Pulmonary artery endothelial cell (primary cell): ENCODE measurements around the gene P4HB. TPM values are rescaled to one million over a fixed set of nuclear protein-coding genes. Genes with fewer than 3 reads are reported as not detected.

Experiments used
- DNase-seq: peaks from one replicate; pipeline ENCODE4 v3.0.0-alpha.2; 2011; ENCODE audit warnings: low read depth, low spot score
- total RNA-seq: library from RNA; depleted of rRNA; stranded (reverse); fragments of >200 nt; gene quantifications from 2 replicates; pipeline ENCODE4 v1.2.3, GENCODE V29; 2014

Gene P4HB
- total RNA-seq, 1 donor from 2014 or later, result 1,197 TPM

- no peak for DNase-seq
Measured at GRCh38 chr17:81868674-81869220, 8.4 kb upstream of the P4HB start.

GRCh38 chr17:81867991-81868673 lies 7.8 kb upstream of the P4HB start:
- no peak for DNase-seq

- no peak for DNase-seq
Measured at GRCh38 chr17:81867170-81867990, 7.0 kb upstream of the P4HB start.

DNA sequence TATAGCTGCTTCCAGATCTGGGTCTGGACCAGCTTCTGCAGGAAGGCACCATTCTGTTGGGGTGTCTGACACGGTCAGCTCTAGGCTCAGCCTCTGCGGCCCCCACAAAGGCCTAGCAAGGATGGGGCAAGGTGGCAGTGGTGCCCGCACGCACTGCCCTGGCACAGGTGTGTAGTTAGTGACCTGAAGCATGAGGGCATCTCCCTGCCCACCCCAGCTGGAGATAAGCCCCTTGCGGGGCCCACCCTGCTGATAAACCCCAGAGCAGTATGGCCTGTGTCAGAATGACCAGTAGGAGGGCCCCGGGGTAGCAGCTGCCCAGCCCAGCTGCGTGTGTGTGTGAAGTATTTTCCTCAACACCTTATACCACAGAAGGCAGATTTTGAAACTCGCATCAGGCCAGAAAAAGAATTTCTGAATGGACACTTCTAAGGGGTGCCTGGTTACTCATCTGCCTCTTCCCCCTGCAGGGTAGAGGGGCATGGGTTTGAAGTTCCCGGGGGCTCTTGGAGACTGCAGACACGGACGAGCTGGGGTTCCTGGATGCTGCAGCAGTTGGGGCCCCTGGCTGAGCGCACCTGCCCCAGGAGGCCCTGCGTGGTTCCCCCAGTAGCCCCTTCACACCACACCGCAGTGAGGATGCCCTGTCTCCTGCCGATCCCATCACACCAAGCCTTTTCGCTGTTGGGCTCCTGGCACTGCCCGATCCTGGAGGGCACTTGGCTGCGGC lies 6.3 kb upstream of the P4HB start:
- DNase-seq, result no peak

DNA sequence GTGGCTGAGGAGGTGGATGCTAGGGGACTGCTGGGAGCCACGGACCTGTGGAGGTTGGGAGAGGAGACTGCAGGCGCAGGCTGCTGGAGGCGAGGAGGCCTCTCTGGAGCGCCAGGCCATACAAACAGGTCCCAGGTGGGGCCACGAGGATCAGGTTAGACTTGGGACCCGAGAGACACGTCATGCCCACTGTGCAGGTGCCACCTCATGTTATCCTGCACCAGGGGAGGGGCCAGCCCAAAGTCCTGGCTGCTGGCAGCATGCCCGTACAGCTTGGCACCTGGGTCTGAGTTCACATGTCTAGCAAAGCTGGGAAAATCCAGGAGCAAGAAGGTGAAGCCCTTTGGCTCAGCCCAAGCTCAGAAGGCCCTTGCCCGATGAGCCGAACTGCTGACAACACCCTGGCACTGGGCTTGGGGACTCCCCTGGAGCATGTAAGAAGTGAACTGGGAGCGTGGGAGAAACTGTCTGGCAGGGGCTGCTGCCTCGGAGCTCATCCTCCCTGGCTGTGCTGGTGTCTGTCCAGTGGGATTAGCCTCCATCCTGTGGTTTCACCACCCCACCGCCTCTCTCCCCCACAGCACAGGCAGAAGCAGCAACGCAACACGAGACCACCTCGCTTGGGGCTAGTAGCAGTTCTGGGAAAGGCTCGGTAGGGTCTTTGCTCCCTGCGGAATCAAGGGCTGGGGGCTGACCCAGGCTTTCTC lies 5.6 kb upstream of the P4HB start:
- DNase-seq, result no peak

DNA sequence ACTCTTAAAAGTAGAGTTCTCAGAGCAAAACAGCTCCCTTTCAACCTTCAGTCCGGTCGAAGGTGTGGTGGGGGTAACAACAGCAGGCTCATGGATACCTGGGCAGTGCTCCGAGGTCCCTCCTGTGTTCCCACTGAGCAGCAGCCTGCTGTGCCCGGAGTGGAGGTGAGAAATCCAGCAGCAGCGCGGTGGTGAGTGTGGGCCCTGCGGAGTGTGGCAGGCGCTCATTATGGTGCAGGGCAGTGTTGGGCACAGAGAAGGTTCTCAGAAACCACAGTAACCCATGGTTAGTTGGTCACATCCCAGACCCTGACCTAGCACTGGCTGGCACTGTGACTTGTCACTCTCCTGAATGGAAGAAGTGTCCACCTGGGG lies 5.0 kb upstream of the P4HB start:
- no peak for DNase-seq

DNA sequence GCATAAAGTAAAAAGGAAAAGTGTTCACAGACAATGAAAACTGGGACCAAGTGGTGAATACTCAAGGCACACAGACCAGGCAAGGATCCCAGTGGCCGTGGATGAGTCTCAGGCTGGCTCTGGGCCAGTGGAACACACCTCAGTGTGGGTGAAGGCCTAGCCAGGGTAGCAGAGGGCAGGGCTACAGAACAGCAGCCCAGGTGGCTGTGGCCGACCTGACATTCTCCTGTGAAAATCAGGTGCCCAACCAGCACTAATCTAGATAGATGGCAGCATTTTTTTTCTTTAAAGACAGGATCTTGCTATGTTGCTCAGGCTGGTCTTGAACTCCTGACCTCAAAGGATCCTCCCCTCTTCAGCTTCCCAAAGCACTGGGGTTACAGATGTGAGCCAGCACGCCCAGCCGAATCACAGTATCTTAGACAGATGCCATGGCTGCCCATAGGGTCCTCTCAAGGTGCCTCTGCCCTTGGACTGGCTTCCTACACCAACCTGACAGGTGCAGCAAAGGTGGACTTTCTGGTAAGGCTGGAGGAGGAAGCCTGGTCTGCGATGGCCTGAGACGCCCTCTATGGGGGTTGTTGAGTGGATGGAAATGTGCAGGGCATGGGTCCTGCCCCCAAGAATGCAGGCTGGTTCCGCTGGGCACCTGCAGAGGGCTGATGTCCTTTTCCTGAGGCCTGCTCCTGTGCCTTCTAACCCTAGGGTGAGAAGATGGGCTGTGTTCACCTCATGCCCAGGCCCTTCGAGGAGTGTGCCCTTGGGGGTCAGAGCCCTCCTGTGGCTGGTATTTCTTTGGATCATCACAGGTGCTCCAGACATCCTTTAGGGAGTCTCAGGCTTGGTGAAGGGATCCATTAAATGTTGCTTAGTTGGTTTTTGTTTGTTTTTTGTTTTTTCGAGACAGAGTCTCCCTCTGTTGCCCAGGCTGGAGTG lies 3.8 kb upstream of the P4HB start:
- no peak for DNase-seq

- DNase-seq, result no peak
Measured at GRCh38 chr17:81863123-81863675, 2.9 kb upstream of the P4HB start.

- peak; percentile 100 for DNase-seq
Measured at GRCh38 chr17:81860756-81861568, 627 bp upstream of the P4HB start.

- DNase-seq, result no peak
Measured at GRCh38 chr17:81858967-81859905, 1.1 kb downstream of the P4HB start.

DNA sequence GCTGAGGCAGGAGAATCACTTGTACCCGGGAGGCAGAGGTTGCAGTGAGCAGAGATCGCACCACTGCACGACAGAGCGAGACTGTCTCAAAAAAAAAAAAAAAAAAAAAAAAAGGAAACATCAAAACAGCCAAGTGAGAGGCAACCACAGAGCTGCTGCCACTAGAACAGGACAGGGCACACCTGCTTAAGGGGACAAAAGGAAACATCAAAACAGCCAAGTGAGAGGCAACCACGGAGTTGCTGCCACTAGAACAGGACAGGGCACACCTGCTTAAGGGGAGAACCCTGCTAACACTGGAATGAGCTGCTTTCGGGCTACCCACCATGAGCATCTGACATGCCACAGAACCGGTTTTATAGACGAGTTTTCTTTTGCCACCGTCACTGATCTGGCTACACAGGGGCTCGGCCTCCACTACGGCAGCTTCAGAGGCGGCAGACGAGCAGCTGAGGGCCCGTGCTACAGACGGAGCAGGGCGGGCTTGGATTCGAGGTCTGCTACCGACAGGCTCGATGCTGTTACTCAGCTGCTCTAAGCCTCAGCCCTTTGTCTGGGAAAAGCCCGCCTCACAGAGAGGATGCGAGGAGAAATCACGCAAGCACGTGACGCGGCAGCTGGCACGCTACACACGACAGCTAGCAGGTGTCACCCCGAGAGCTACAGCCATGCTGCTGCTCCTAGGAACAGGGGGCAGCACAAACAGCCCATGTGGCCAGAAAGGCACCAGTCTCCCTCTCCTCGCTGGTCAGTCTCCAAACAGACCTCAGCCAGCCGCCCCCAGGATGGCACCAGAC lies 2.0 kb downstream of the P4HB start:
- DNase-seq, result no peak

DNA sequence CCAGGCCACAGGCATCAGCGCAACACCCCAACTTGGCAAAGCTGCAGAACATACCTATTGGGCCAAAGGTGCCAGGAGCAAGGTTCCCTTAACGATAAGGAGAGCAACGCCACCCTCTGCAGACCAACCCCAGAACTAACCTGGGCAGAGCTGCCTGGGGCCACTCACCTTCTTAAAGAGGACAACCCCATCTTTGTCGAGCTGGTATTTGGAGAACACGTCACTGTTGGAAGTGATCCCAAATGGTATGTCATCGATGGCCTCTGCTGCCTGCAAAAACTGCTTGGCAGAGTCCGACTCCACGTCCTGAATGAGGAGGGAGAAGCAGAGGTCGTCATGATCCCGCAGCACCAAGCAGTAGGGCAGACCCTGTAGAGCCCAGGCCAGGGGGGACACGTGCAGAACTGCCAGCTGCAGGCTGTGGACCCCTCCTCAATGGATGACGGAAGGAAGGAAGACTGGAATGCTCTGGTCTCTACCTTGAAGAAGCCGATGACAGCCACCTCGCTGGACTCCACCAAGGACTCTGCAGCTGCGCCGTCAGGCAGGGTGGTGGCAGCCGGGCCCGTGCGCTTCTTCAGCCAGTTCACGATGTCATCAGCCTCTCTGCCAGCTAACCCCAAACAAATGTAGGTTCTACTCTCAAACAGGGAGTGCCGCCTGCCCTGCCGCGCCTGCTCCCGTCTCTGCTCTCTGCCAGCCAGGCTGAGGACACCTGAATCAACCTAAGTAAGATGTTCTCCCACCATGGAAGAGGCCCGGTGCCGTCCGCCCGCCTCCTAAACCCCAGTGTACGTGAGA lies 5.2 kb downstream of the P4HB start:
- DNase-seq, result no peak

DNA sequence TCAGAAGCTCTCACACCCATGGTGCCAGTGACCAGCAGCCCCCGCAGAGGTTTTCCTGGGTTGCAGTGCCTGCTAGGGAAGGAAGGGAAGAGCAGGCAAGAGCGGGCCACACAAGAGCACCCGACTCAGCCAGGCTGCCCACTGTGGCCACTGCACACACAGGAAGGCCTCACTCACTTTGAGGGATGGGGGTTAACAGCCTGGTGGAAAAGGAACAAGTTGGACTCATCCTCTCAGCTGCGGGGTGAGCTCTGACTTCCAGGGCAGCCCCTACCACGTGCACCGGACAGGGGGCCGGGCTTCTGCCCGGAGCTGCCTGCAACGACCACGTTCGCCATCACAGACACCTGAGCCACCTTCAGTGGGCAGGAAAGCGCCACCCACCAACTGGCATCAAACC lies 8.1 kb downstream of the P4HB start:
- no peak for DNase-seq

- DNase-seq, result no peak
Measured at GRCh38 chr17:81851423-81851822, 8.9 kb downstream of the P4HB start.

- DNase-seq, result no peak
Measured at GRCh38 chr17:81849457-81849856, 10.9 kb downstream of the P4HB start.
